GM19463 (cell line): ENCODE results near the gene LBHD2.
"Not testable (repeated sequence)": the region's sequence is repeated elsewhere in the genome, so short reads cannot be mapped to it uniquely, and the experiment has no call there.

Source experiments
- ATAC-seq: cut with Tn5 transposase; IDR thresholded peaks from one replicate; pipeline ENCODE4 v1.9.1; 2021; ENCODE audit warnings: mild to moderate bottlenecking, moderate library complexity; ENCODE audit not compliant: unreplicated experiment

Gene LBHD2

DNA sequence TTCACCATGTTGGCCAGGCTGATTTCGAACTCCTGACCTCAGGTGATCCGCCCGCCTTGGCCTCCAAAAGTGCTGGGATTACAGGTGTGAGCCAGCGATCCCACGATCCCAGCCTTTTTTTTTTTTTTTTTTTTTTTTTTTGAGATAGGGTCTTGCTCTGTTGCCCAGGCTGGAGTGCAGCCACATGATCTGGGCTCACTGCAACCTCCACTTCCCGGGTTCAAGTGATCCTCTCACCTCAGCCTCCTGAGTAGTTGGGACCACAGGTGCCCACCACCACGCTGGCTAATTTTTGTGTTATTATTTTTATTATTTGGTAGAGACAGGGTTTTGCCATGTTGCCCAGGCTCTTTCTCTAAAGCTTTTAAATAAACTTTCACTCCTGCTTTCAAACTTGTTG is 33.5 kb downstream of the LBHD2 start:
- not testable (repeated sequence) for ATAC-seq

DNA sequence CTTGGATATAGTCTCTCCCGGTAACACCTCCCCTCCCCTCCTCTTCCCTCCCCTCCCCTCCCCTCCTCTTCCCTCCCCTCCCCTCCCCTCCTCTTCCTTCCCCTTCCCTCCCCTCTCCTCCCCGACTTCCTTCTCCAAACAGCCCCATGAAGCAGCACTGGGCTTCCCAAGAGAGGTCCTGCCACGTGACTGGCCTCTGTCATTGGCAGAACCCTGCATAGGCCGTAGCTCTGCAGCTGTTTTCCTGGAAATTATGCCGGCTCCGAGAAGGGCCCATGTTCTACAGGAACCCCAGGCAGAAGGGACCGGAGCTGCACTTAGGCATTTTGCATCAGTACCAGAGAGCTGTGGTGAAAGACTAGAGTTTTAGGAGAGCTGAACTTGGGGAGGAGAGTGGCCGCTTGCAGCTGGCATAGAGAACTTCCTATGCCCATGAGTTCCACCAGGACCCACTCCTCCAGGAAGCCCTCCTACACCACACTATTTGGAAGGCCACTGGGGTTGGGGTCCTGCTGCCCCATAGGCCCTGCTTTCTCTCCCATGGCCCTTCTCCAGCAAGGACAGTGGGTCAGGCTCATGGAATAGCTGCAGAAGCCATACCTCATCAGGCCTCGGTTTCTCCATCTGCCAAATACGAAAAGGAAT is 34.1 kb downstream of the LBHD2 start:
- ATAC-seq = no peak

DNA sequence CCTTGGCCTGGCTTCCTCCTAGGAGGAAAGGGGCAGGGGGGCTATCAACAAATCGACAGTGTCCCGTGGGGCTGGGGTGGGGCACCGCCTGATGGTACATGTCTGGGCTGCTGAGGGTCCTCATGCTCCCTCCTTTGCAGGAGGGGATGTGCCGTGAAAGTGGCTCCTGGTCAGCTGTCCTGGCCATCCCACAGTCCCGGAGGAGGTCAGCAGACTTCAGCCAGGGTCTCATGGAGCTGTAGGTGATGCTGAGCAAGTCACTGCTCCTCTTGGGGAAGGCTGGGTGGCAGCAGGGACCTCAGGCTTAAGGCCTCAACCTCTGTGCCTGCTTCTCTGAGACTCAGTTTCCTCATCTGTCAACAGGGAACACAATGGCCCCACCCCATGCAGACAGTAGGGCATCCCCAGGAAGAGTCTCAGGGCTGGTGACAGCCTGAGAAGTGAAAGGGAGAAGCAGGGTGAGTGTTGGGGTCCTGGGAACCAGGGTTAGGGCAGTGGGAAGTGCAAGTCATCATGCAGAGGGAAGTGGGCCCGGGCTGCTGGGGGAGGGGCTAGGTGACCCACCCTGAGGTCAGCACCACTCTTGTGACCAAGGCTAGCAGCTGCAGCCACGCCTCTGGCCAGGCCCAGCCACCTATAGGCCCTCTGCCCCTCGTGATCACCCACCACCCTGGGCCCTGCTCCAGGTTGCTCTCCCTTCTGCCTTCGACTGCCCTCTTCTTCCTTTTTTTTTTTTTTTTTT is 34.8 kb downstream of the LBHD2 start:
- ATAC-seq = no peak

DNA sequence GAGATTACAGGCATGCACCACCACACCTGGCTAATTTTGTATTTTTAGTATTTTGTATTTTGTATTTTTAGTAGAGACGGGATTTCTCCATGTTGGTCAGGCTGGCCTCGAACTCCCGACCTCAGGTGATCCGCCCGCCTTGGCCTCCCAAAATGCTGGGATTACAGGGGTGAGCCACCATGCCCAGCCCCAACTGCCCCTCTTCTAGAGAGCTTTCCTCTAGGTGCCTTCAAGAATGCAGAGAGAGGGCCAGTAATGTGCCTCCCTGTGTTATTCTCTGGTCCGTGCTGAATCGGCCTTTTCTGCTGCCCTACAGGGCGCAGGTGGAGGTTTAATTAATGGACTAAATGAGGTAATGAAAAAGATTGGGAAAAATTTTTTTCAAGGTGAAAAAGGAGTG is 35.5 kb downstream of the LBHD2 start:
- ATAC-seq = not testable (repeated sequence)

DNA sequence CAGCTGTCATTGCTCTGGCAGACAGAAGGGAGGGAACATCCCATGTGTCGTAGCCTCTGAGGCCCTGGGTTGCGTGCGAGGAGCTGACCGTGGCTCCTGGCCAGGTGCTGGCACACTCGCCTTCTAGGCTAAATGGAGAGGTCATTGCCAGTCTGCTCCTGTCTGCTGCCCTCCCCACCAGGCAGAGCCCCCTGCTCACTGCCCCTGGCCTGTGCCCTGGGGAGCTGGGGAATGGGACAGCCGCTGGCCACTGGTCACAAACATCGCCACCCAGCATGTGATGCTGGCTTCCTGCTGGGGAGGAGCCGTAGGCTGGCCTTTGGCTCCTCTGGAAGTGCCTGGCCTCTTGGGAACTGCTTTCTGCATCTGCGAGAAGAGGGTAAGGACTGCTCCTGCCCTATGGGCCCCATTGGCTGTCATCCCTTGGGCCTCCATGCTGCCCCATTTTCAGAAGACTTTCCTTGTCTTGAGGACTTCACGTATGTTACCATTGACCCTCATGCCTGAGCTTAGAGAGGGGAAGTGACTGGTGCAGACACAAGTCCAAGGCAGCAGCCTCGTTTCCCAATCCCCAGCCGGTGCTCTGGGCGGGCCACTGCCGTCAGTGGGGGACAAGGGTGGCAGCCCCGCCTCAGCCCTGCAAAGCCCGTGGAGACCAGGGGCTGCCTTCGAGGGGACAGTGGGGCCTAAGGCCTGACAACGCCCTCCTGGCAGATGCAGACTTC is 37.3 kb downstream of the LBHD2 start:
- no peak for ATAC-seq

DNA sequence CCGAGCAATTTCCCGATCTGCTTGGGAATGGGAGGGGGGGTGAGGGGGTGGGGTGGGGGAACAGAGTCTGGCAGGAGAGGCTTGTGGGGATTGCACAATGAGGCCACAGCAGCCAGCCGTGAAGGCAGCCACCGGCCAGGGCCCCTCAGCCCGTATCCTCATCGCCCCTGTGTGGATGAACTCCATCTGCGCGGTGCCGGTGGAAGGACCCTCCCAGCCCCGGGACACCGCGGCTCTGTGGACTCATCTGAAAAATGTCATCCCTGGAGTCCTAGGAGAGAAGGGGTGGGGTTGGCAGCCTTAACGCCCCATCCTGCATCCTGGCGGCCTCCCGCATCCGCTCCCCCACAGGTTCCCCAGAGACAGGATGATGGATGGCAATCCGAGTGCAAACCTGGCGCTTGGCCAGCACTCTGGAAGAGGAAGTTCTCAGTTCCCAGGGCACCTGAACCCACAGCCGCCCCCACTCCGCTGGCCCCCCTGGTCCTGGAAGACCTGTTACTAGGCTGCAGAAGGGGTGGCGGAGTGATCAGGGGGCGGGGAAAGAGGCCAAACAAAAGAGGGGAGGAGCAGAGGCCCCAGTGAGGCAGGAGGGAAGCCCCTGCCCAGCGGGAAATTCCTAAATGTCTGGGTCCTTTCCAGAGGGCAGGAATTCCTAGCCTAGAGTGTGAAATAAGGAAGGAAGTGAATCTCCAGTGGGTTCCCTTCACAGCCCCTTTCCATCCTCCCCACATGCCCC is 38.0 kb downstream of the LBHD2 start:
- ATAC-seq = no peak

DNA sequence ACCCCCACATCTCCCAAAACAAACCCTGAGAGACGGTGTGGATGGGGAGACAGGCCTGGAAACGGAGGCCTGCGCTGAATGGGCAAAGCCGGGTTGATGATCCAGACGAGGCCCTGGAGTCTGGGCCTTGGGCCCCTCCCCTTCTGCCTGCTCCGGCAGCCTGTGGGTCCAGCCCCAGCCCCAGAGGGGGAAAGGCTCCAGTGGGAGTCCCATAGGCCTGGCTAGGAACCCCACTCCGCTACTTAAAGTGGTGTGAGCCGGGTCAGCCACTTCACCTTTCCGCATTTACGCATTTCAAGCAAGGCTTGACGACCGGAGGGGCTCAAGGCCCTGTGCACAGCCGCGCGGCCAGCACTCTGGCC is 38.6 kb downstream of the LBHD2 start:
- no peak for ATAC-seq

DNA sequence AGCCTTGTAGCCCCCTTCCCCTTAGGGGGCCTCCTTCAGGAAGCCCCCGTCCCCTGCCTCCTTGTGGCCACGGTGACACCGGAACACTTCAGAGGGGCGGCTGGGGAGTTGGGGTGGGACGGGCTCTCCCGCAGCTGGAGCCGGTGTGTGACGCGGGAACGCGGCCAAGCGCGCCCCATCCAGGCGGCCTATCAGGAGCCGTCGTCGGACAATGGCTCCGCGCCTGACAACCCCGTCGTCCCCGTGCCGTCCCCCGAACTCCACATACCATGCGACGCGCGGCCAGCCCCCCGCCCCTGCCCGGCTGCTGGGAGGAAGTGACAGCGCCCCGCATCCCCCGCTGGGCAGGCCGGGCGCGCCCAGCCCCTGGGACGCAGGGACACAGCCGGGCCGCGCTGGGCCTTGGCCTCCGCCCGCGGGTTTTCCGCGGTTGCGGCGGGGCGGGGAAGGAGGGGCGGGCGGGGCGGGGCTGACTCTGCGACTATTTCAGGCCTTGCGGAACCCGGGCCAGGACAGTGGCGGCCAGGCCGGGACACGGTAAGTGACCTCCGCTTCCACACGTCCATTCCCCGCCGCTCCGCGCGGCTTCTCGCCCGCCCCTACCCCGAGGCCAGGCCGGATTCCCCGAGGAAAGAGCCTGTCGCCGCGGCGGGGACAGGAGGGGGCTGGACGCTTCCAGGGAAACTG is 39.1 kb downstream of the LBHD2 start, which contains the start of gene TNFAIP2:
Gene TNFAIP2 (plus strand): TSS at position 515 of the 687 bp plus-strand sequence. CDS start 2,997 bp downstream, outside the sequence.
- no peak for ATAC-seq

DNA sequence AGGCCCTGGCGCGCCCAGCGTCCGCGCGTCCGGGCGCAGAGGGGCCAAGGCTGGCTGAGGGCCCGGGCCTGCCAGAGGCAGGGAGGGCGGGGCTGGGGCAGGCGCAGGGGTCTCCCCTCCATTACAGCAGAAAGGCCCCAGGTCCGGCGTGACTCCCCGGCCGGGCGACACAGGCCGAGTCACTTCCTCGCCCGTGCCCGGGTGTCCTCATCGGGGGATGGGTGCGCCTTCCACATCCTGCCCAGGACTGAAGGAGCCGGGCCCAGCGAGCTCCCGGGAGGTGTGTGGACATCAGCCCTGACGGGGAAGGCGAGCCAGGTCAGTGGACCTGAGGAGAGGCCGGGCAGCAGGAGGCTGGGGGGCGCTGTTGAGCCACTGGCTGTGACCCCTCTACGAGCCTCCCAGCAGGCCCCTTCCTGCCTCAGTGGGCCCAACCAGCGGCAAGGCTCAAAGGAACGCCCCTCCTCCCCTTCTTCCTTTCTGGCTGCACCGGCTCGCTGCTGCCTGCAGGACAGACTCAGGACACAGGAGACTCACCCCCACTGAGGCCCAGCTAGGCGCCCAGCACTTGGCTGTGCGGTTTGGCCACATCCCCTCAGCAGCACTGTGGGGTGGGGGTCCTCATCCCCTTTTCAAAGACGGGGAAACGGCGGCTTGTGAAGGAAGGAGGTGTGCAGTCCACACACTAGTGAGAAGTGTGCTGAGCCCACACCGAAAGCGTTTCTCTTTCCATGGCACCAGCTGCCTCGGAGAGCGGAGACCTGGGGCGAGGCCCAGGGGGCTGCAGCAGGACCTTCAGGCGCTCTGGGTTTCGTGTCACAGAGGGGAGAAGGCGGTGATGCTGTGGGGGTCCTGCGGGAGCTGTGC is 39.9 kb downstream of the LBHD2 start:
- ATAC-seq = no peak

DNA sequence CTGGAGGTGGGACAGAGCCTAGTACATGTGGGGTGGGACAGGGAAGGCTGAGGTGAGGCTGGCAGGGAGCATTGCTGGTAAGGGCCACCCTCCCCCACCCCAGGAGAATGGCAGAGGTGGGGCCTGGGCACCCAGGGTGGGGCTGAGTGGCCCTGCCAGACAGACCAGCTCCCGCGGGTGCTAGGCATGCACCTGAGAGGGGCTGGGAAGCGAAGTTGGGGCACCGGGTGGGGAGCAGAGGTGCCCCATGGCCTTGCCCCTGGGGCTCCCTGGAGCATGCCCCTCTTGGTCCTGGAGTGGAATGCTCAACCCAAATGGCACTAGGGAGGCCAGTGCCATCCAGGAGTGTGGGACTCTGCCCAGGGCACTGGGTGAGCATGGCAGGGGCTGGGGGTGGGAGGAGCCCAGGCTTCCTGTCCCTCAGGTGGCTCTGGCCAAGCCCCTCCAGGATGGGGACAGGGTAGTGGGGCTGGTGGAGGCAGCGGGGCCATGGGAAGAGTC is 40.5 kb downstream of the LBHD2 start:
- ATAC-seq = no peak

DNA sequence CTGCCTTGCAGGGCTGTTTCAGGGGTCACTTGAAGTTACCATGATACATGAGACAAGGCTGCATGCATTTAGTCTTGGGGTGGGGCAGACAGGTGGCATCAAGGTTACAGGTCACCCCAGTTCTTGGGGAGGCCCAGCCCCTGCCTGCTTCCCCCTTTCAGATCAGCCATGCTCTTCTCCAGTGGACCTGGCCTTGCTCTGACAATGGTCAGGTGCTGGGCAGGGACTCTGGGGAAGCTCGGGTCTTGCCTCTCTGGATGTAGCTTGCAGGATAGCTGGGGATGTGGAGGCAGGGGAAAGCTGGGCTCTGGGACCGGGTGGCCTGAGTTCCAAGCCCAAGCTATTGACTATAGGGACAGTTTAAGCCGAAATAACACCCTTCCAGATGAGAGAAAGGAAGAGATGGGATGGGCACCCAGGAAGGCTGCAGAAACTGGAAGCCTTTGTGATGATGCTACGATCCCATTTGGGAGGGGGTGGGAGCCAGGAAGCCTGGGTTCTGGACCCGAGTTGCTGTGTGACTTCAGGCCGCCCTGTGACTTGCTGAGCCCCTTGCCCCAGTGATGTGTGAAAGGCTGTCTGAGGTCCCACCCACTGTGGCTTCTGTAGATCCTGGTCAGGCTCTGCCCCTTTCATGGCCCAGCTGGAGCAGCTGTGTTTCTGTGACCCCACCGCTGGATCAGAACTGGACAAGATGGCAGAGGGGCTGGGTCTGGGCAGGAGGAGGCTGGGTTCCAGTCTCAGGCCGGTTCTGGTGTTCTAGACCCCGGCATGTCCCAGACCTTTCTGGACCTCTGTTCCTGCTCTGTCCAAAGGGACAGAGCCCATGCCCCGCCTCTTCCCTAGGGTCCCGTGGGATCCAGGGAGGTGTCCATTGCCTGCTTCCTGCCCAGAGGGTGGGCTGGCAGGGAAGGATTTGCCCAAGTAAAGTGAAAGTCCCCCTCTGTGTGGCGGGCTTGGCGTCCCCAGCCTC is 41.4 kb downstream of the LBHD2 start:
- no peak for ATAC-seq

DNA sequence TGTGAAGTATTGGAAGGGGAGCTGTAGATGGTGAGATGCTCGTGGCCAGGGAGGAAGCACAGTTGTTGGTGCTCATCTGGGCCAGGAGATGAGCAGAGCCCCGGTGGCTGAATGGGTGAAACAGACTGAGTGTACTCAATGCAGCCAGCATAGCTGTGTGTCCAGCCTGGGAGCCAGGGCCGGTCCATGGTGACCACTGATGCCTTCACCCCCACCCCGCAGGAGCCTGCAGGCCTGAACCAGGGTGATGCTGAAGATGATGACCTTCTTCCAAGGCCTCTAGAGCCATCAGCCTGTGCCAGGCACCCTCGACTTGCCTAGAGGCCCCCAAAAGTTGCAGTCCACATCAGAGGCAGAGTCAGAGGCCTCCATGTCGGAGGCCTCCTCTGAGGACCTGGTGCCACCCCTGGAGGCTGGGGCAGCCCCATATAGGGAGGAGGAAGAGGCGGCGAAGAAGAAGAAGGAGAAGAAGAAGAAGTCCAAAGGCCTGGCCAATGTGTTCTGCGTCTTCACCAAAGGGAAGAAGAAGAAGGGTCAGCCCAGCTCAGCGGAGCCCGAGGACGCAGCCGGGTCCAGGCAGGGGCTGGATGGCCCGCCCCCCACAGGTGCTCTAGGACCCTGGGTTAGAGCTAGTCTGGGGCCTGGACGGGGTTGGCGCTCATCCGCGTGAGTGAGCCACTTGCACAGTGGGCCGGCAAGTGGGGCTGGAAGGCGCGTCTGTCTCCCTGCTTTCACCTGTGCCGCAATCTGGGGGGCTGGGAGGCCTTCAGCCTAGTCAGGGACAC is 42.3 kb downstream of the LBHD2 start:
- no peak for ATAC-seq

DNA sequence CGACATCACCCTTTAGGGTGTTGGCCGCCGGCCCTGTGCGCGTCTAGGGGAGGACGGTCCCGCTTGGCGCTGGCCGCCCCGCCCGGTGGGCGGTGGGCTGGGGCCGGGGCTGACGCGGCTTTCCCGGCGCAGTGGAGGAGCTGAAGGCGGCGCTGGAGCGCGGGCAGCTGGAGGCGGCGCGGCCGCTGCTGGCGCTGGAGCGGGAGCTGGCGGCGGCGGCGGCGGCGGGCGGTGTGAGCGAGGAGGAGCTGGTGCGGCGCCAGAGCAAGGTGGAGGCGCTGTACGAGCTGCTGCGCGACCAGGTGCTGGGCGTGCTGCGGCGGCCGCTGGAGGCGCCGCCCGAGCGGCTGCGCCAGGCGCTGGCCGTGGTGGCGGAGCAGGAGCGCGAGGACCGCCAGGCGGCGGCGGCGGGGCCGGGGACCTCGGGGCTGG is 42.9 kb downstream of the LBHD2 start:
- ATAC-seq = no peak

DNA sequence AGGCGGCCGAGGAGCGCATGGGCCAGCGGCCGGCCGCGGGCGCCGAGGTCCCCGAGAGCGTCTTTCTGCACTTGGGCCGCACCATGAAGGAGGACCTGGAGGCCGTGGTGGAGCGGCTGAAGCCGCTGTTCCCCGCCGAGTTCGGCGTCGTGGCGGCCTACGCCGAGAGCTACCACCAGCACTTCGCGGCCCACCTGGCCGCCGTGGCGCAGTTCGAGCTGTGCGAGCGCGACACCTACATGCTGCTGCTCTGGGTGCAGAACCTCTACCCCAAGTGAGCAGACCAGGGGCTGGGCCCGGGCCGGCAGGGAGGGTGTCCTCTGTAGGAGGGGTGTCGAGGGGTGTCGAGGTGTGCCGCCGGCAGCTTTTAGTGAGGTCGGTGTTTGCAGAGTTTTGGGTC is 43.3 kb downstream of the LBHD2 start:
- ATAC-seq = no peak

DNA sequence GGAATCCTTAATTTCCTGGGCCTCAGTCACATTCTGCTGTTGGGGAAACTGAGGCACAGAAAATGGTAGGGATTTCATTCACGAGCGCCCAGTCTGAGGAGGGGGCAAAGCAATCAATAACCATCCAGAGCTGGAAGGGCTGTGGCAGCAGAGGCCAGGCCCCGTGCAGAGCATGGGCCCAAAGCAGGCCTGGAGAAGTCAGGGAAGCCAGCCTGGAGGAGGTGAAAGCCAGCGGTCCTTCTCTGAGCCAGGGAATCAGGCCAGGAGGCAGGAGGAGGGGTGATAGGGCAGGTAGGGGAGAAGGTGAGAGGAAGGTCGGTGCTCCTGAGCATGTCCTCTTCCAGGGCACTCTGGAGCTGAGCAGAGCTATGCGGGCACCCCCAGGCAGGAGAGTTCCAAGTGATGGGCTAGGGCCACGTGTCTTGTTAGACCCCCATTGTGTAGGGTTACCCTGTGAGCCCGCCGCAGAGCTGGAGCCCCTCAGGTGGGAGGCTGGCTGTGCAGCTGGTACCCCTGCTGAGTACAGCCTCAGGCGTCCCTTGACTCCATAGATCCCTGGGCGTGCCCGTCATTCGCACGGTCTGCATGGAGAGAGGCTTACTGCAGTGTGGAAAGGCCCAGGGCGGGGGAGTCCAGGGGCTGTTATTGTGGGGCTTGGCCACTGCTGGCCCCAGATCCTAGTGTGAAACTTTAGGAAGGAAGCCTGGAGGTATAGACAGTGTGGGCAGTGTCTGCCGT is 44.0 kb downstream of the LBHD2 start:
- ATAC-seq = no peak

DNA sequence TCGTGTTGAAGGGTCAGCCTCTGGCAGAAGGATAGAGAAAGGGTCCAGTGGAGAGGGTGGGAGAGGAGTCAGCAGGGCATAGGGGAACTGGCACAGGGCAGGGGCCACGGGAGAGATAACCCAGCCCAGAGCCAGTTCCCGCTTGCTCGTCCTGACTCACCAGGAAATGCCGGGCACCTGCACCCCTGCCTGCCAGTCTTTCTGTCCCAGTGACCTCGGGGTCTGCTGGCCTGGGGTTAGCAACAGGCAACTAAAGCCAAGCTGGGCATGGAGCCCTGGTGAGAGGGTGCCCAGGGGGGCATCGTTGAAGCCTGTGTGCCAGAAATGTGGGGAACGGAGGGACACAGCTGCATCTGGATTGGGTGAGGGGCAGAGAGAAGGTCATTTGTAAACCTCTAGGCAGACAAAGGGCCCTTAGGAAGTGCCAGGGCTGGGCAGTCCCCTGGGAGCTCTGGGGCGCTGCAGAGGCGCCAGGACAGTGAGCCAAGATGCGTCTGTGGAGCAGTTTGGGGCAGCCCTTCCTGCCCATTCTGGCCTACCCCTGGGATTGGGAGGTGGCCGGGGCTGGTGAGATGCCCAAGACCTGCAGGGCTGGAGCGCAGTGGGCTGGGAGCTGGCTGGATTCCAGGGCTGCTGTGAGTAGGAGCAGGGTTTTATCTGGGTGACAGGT is 44.8 kb downstream of the LBHD2 start:
- no peak for ATAC-seq
